ENCODE results near the gene MRPS9. TPM values are rescaled to one million over a fixed set of nuclear protein-coding genes. Genes with fewer than 3 reads are reported as not detected.

The MRPS9 gene
- total and polyA plus RNA-seq, 8 donors = 8.7 to 30.9 (median 22.4) TPM; not detected in 1

- 93 to 100% (median 95%) methylated on average over 3 of the region's 3 CpGs for WGBS, 5 donors
- Histone ChIP-seq H3K27ac (no peak overlapping the region), H3K27me3 (no peaks in the 10 kb centered on the region), H3K9me3 (no peaks in the 10 kb centered on the region), H3K36me3 (peaks cover 0 to 18% (median 4%) of the 10 kb centered on the region in 4 donors), H3K4me3 (no peak overlapping the region), H3K4me1 (peaks cover 0 to 8% (median 0%) of the 10 kb centered on the region in 4 donors)
- no peak for TF ChIP-seq POLR2A (IDR thresholded peaks at IDR 0.05)
- intact Hi-C loops (cut with DNase I; ENCODE audit: low total_unique reads) = no loop called here
- no peak for DNase-seq
Measured at GRCh38 chr2:105061560-105061959, 23.7 kb downstream of the MRPS9 start.

- WGBS, 5 donors = 88 to 96% (median 95%) methylated on average over 5 of the region's 5 CpGs
- H3K4me1 ChIP-seq = peaks cover 0 to 8% (median 0%) of the 10 kb centered on the region in 4 donors
- H3K27me3 ChIP-seq = no peaks in the 10 kb centered on the region
- H3K4me3 ChIP-seq = no peak overlapping the region
- no peaks in the 10 kb centered on the region for H3K9me3 ChIP-seq
- intact Hi-C loops (cut with DNase I; ENCODE audit: low total_unique reads) = no loop called here
- TF ChIP-seq EP300 (IDR thresholded peaks at IDR 0.05) = no peak
- TF ChIP-seq CTCF (IDR thresholded peaks at IDR 0.05) = no peak
- TF ChIP-seq POLR2A (IDR thresholded peaks at IDR 0.05) = no peak
- TF ChIP-seq POLR2AphosphoS5 (IDR thresholded peaks at IDR 0.05) = no peak
- no peak for DNase-seq
- peaks cover 0 to 18% (median 4%) of the 10 kb centered on the region in 4 donors for H3K36me3 ChIP-seq
- no peak overlapping the region for H3K27ac ChIP-seq
Measured at GRCh38 chr2:105062158-105062557, 24.3 kb downstream of the MRPS9 start.

- 59 to 98% (median 88%) methylated on average over 1 of the region's 1 CpG for WGBS, 5 donors
- H3K4me1 ChIP-seq = no peaks in the 10 kb centered on the region
- H3K27me3 ChIP-seq = no peaks in the 10 kb centered on the region
- no peaks in the 10 kb centered on the region for H3K9me3 ChIP-seq
- peaks cover 0 to 16% (median 4%) of the 10 kb centered on the region in 4 donors for H3K36me3 ChIP-seq
- intact Hi-C loops (cut with DNase I; ENCODE audit: low total_unique reads) = no loop called here
- H3K27ac ChIP-seq = no peak overlapping the region
- H3K4me3 ChIP-seq = no peak overlapping the region
- TF ChIP-seq POLR2A (IDR thresholded peaks at IDR 0.05) (no peak), EP300 (IDR thresholded peaks at IDR 0.05) (no peak), CTCF (IDR thresholded peaks at IDR 0.05) (no peak), POLR2AphosphoS5 (IDR thresholded peaks at IDR 0.05) (no peak)
- DNase-seq = no peak
Measured at GRCh38 chr2:105068387-105068786, 30.5 kb downstream of the MRPS9 start.

- H3K9me3 ChIP-seq = no peaks in the 10 kb centered on the region
- H3K4me3 ChIP-seq = no peak overlapping the region
- peaks cover 0 to 11% (median 4%) of the 10 kb centered on the region in 4 donors for H3K36me3 ChIP-seq
- TF ChIP-seq EP300 (IDR thresholded peaks at IDR 0.05) (no peak), CTCF (IDR thresholded peaks at IDR 0.05) (no peak), POLR2A (IDR thresholded peaks at IDR 0.05) (no peak), POLR2AphosphoS5 (IDR thresholded peaks at IDR 0.05) (no peak)
- no peaks in the 10 kb centered on the region for H3K4me1 ChIP-seq
- no peaks in the 10 kb centered on the region for H3K27me3 ChIP-seq
- 93 to 97% (median 96%) methylated on average over 5 of the region's 5 CpGs for WGBS, 5 donors
- no peak overlapping the region for H3K27ac ChIP-seq
- intact Hi-C loops (cut with DNase I; ENCODE audit: low total_unique reads) = no loop called here
- no peak for DNase-seq
Measured at GRCh38 chr2:105068875-105069274, 31.0 kb downstream of the MRPS9 start.

- WGBS, 5 donors = 89 to 92% (median 92%) methylated on average over 7 of the region's 7 CpGs
Measured at GRCh38 chr2:105070010-105070865, 32.4 kb downstream of the MRPS9 start.

More at GRCh38 chr2:105070010-105070865, 32.4 kb downstream of the MRPS9 start:
- Histone ChIP-seq H3K36me3 (peaks cover 0 to 11% (median 9%) of the 10 kb centered on the region in 4 donors), H3K27ac (no peak overlapping the region), H3K27me3 (no peaks in the 10 kb centered on the region), H3K4me1 (no peaks in the 10 kb centered on the region), H3K4me3 (no peak overlapping the region), H3K9me3 (no peaks in the 10 kb centered on the region)
- TF ChIP-seq EP300 (IDR thresholded peaks at IDR 0.05) (no peak), POLR2A (IDR thresholded peaks at IDR 0.05) (no peak), POLR2AphosphoS5 (IDR thresholded peaks at IDR 0.05) (no peak), CTCF (IDR thresholded peaks at IDR 0.05) (no peak)
- intact Hi-C loops (cut with DNase I; ENCODE audit: low total_unique reads) = no loop called here
- no peak for DNase-seq

All from stomach (tissue), 9 donors.